Right lobe of liver (tissue), 6 donors: Measurements from ENCODE around the gene NRXN2. TPM values are rescaled to one million over a fixed set of nuclear protein-coding genes. Genes with fewer than 3 reads are reported as not detected.

ENCODE experiments used
- ATAC-seq, 4 donors: fragments of 200-7000 bp; cut with Tn5 transposase; one replicate each; pipeline ENCODE4 v1.9.1; 2020; ENCODE audit warnings: mild to moderate bottlenecking in 4 of 4, moderate library complexity in 4 of 4
- DNase-seq, 3 donors: peaks; one replicate each; pipeline ENCODE4 v3.0.0-alpha.2; 2020
- H3K27ac ChIP-seq, 3 donors: fragments of 200-600 bp; one replicate each; pipeline ENCODE4 v1.8.0; 2022
- H3K27me3 ChIP-seq, 2 donors: fragments of 200-600 bp; one replicate each; pipeline ENCODE4 v1.8.0; 2022
- H3K36me3 ChIP-seq, 4 donors: fragments of 200-600 bp; sonication (generic) in 1 of 4; one replicate each; pipeline versions ENCODE4 v1.5.1 to v1.8.0; 2017 to 2022; ENCODE audit warnings: control low read depth in 1 of 4
- H3K4me1 ChIP-seq, 4 donors: fragments of 200-600 bp; sonication (generic) in 1 of 4; one replicate each; pipeline versions ENCODE4 v1.5.1 to v1.8.0; 2017 to 2022; ENCODE audit warnings: control low read depth in 1 of 4
- H3K4me3 ChIP-seq, 3 donors: fragments of 200-600 bp; one replicate each; pipeline ENCODE4 v1.8.0; 2022
- H3K9me3 ChIP-seq, 4 donors: fragments of 200-600 bp; sonication (generic) in 1 of 4; one replicate each; pipeline versions ENCODE4 v1.5.1 to v1.8.0; 2017 to 2022; ENCODE audit warnings: control low read depth in 1 of 4
- CTCF ChIP-seq, 4 donors: fragments of 200-600 bp in 3 of 4; fragments of 450-650 bp in 1 of 4; IDR thresholded peaks; one replicate each; pipeline versions ENCODE4 v1.5.1 to v1.8.0; 2016 to 2022; ENCODE audit warnings: antibody characterized with exemption in 4 of 4, mild to moderate bottlenecking in 2 of 4
- POLR2A ChIP-seq: fragments of 450-650 bp; IDR thresholded peaks from one replicate; pipeline ENCODE4 v1.6.1; 2017; ENCODE audit warnings: antibody characterized with exemption, mild to moderate bottlenecking
- WGBS: methylation state at CpG from one replicate; pipeline ENCODE4 v1.1.6; 2018; ENCODE audit warnings: low coverage, low lambda C conversion rate; ENCODE audit not compliant: insufficient coverage; ENCODE audit errors: missing lambda C conversion rate; 5-methylcytosine and 5-hydroxymethylcytosine counted together
- intact Hi-C, 2 donors: fragments of 100-400 bp; cut with DNase I; formaldehyde crosslinking; loops; one replicate each; pipeline versions ENCODE4 v1.11.2 to v1.14.1; 2022
- total RNA-seq, 6 experiments: library from RNA; depleted of rRNA in 2 of 6; stranded (reverse); fragments of >200 nt in 2 of 6; fragmentation: NEBNext Ultra II Directional in 3 of 6; extraction: Animal tissue kit (Norgen Biotek cat#: 25700) in 3 of 6; gene quantifications; one replicate each; pipeline versions ENCODE4 v1.1.0 to v1.2.4, GENCODE V29; 2016 to 2023
- donor health status: DM: no; HTN: yes; CAD: no.
- donor health status: DM: no; HTN: no; CAD: no.
- donor health status: DM: no; HTN: no; CAD: no.
- donor health status: DM: no; HTN: yes; CAD: no.
- donor health status: DM: no; HTN: yes; CAD: no.

Gene NRXN2
- total RNA-seq, 6 experiments from 2014 or later = 1.6 to 7.7 (median 2.3) TPM

DNA sequence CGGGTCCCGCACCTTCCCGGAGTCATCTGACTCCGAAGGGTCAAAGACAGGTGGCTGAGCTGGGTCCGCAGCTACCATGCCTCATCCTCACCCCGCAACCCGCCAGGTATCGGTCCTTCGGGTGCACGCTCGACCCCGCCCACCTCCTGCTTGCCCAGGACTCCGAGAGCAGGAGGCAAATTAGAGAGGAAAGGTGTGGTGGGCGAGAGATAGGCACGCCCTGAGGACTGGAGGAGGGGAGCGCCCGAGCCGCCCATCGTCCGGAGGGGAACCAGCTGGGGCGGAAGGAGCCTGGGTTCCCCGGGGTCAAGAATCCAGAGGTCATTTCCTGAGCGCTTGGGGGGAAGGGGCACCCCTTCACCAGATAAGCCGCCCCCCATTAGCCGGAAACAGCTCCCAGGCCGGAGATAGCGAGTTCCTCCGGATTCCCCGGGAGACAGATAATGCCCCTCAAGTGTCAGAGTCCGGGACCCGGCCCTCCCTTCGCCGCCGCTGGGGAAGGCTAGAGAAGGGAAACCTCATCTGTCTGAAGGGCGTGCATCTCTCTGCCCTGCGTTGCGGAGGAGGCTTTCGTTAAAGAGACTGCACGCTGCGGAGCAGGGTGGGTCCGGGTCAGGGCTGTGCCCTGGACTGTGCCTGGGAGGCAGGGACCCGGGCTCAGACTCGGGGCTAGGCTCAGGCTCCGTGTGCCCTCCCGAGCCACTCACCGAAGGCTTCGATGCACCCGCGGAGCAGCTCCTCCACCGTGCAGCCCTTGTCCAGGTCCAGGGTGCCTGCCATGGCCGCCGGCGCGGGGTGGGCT is 19.3 kb upstream of the NRXN2 start:
- peak overlapping the region; percentile 46 to 59 (median 53) for H3K4me3 ChIP-seq
- no peak for TF ChIP-seq CTCF (IDR thresholded peaks at IDR 0.05)
- TF ChIP-seq POLR2A = no peak
- no peaks in the 10 kb centered on the region for H3K9me3 ChIP-seq
- peak overlapping the region; percentile 60 to 76 (median 66) for H3K27ac ChIP-seq
- 6% methylated on average over 21 of the region's 54 CpGs for WGBS
- peaks cover 0 to 23% (median 5%) of the 10 kb centered on the region in 4 donors for H3K4me1 ChIP-seq
- ATAC-seq = peak; percentile 6 to 22 (median 14)
- H3K27me3 ChIP-seq = peaks cover 0 to 5% of the 10 kb centered on the region in 2 donors
- no peaks in the 10 kb centered on the region for H3K36me3 ChIP-seq
- peak in 2 of 3 donors; percentile 56 to 65 for DNase-seq
- intact Hi-C loops = no loop called here

DNA sequence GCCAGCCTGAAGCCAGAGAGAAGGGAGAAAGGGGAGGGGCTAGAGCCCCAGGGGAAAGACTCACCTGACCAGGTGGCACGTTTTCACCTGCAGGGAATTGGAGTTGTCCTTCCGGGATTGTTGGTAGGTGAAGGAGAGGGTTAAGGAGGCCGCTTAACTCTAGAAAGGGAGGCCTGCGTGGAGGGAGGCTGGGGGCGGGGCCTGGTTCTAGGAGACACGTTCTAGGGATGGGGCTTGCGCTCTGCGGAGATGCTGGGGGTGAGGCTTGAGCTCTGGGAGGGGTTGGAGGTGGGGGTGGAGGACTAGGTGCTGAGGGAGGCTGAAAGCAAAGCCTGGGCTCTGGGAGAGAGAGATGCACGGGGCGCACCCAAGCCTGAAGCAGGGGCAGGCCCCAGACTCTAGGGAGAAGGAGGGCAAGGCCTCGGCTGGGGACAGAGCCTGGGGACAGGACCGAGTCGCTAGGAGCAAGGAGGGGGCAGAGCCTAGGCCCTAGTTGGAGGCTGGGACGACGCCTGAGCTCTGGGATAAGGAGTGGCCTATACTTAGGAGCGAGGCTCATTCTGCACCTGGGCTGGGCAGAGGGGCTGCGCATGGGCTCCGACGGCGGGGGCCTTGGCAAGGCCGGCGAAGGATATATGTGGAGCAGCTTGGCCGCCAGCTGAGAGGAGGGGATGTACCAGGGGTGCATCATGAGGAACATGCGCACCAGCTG is 18.5 kb upstream of the NRXN2 start:
- Histone ChIP-seq H3K4me1 (peaks cover 0 to 24% (median 5%) of the 10 kb centered on the region in 4 donors), H3K27ac (no peak overlapping the region), H3K4me3 (peak overlapping the region; percentile 46 to 59 (median 53)), H3K36me3 (no peaks in the 10 kb centered on the region), H3K27me3 (peaks cover 0 to 5% of the 10 kb centered on the region in 2 donors), H3K9me3 (no peaks in the 10 kb centered on the region)
- WGBS = 60% methylated on average over 11 of the region's 24 CpGs
- peak in 1 of 3 donors; percentile 45 for DNase-seq
- ATAC-seq = no peak
- intact Hi-C loops = no loop called here
- TF ChIP-seq CTCF (IDR thresholded peaks at IDR 0.05) = no peak
- TF ChIP-seq POLR2A = no peak

DNA sequence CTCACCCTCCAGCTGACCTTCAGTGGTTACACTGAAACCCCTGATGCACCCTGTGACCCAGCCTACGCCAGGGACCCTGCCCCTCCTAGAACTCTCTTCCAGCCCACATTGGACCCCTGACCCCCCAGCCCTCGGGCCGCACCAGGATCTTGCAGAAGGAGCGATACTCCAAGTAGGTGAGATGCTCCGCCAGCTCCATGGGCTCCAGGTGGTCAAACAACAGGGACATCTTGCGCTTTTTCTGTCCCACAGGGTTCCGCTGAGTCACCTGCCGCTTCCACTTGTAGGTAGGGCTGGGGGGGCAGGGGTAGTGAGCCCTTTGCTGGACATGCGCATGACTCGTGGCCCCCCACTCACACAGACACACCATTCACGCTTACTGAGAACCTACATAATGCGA is 16.9 kb upstream of the NRXN2 start:
- 82% methylated on average over 6 of the region's 12 CpGs for WGBS
- H3K4me1 ChIP-seq = peaks cover 0 to 34% (median 5%) of the 10 kb centered on the region in 4 donors
- no peak for TF ChIP-seq CTCF (IDR thresholded peaks at IDR 0.05)
- TF ChIP-seq POLR2A = no peak
- no peak overlapping the region for H3K4me3 ChIP-seq
- intact Hi-C loops = no loop called here
- DNase-seq = no peak
- no peak for ATAC-seq
- no peaks in the 10 kb centered on the region for H3K36me3 ChIP-seq
- no peaks in the 10 kb centered on the region for H3K27me3 ChIP-seq
- H3K9me3 ChIP-seq = no peaks in the 10 kb centered on the region
- no peak overlapping the region for H3K27ac ChIP-seq

DNA sequence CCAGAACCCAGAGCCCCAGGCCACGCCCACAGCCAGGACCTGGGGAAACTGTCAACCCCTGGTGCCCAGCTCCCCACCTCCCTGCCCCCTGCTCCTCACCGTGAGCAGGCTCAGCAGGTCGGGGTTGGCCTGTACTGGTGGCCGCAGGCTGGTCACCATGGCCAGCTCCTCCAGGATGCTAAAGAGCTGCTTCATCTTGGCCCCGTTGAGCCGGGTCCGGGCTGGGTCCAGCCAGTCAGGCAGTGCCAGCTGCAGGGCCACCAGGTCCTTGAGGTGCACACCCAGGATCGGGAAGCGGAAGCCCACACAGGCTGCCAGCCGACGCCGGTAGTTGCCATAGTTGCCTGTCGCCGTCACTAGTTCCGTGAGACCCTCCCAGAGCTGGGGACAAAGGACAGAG is 13.7 kb upstream of the NRXN2 start:
- intact Hi-C loops = no loop called here
- Histone ChIP-seq H3K4me3 (no peak overlapping the region), H3K27me3 (no peaks in the 10 kb centered on the region), H3K36me3 (no peaks in the 10 kb centered on the region), H3K9me3 (no peaks in the 10 kb centered on the region), H3K4me1 (peaks cover 0 to 14% (median 0%) of the 10 kb centered on the region in 4 donors), H3K27ac (no peak overlapping the region)
- DNase-seq (no peak), ATAC-seq (no peak)
- WGBS = no CpG with 5 or more reads among the region's 15 CpGs
- TF ChIP-seq POLR2A = no peak
- no peak for TF ChIP-seq CTCF (IDR thresholded peaks at IDR 0.05)
